Left renal cortex interstitium (tissue), 4 donors: ENCODE measurements around the gene TRAF3. TPM values are rescaled to one million over a fixed set of nuclear protein-coding genes. Genes with fewer than 3 reads are reported as not detected.
"Not testable (repeated sequence)": the region's sequence is repeated elsewhere in the genome, so short reads cannot be mapped to it uniquely, and the experiment has no call there.

Experiments used
- DNase-seq, 4 donors: peaks; one replicate each; pipeline ENCODE4 v3.0.0-alpha.2; 2013; ENCODE audit warnings: low read depth in 4 of 4, low spot score in 2 of 4, missing footprints in 1 of 4
- polyA plus RNA-seq, 4 donors: library from polyadenylated mRNA; unstranded; fragments of 120-200 nt; gene quantifications; one replicate each; pipeline ENCODE4 v1.2.1, GENCODE V29; 2013; ENCODE audit not compliant: insufficient read length in 4 of 4

TRAF3 gene
- polyA plus RNA-seq, 4 donors = 13.9 to 18.1 (median 16.7) TPM

DNA sequence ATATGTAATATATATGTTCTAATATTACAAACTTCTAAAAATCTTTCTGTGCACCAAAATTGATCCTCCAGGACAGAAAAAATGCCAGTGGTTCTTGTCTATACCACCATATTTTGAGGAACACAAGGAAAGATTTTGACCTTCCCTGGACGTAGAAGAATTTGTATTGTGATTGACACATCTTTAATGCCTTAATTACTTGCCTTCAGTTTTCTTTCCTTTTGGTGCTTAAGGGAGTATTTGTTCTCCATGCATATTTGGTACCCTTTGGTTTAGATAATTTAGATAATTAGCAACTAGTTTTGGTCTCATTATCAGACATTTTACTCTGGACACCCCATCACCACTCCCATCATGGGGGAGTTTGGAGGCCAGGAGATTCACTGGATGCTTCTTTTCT, 27.6 kb downstream of the TRAF3 start:
- no peak for DNase-seq

DNA sequence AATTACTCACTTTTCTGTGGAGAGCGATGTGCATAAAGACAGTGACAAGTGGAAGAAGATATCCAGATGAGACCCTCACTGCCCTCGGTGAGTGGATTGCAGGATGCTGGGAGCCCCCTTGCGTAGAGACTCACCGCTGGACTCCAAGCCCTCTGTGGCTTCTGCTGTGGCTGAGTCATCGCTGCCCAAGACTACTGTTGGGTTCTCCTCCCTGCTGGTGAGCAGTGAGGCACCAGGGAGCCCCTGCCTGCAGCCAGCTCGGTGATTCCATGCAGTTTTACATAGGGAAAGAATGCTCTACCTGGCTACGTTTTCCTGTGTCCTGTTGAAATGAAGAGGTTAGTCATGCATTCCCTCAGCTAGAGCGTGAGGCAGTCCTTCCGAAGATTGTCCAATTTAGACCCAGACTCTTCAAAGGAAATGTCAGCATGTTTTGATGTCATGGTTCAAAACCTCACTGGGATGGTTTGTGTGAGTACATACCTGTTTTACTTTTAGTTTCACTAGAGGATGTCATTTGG, 28.2 kb downstream of the TRAF3 start:
- no peak for DNase-seq

DNA sequence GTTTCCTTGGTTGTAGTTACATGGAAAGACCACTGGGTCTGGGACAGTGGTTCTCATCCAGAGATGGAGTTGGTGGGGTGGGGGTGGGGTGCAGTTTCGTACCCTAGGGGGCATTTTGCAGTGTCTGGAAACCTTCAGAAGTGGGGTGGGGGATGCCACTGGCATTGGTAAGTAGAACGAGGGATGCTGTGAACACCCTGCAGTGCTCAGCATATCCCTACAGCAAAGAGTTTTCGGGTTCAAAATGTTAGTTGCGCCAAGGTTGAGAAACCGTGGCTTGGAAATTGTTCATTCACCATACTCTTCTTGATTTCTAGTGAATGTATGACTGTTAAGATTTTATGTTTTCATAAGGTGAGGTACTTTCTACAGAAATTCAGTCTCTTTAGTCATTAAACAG, 28.7 kb downstream of the TRAF3 start:
- no peak for DNase-seq

DNA sequence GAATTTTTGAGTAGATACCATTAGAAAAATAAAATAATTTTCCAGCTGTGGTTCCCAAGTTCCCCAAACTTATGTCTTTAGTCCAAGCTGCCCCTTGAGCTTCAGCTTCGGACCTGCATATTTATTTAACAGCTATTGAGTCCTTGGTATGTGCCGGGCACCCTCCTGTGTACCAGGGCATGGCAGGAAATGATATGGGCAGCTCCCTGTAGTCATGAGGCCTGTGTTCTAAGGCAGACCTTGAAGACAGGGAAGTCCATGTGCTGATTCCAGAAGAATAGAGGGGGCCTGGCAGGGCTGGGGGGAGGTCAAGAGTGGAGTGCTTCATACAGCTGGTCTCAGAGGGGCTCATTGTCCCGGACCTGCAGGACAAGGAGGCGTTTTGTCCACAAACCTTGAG, 29.2 kb downstream of the TRAF3 start:
- DNase-seq = no peak

DNA sequence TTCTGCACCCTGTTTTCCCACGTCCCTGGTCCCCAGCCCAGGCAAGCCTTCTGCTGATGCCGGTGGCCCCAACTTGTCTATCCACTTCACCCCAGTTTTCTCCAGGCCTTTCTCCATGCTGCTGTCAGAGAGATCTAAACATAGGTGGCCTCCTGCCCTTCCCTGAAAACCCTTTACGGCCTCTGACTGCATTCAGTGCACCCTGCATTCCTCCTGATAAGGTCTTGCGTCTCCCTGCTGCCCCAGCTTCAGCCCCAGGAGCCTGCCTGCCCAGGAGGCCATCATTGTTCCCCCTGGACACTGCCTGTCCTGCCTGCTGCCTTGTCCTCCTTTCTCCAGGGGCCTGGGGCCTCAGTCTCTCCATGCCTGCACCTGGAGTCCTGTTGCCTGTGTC, 29.8 kb downstream of the TRAF3 start:
- no peak for DNase-seq

DNA sequence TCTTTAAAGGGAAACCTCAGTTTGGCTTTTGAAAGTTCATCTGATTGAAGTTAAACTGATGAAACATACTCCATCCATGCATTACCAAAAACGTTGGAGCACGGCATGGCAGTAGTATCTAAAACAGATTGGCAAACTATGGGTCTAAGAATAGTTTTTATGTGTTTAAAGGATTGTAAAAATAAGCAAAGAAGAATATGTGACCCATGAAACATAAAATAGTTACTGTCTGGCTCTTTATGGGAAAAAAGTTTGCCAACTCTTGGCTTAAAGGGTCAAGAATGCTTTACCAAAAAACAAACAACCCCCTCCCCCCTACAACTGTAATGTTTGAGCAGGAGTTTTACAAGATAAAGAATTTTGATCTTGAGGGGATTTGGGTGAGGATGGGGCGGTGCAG, 32.6 kb downstream of the TRAF3 start:
- no peak for DNase-seq

DNA sequence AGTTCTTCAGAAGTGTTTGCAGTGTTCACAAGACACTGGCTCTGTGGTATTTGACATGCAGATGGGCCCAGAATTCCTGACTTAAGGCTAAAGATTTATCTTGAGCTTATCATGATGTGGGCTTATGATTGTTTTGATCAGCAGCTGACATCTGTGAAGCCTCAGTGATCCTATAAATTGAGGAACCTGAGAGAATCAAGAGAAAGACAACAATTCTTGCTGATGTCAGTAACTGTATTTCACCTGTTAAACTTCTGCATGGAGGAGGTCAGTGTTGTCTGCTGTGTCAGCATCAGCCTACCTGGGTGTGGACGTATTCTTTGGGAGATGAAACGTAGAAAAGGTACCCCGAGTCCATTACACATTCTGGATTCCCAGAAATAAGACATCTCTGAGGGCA, 33.3 kb downstream of the TRAF3 start:
- no peak for DNase-seq

DNA sequence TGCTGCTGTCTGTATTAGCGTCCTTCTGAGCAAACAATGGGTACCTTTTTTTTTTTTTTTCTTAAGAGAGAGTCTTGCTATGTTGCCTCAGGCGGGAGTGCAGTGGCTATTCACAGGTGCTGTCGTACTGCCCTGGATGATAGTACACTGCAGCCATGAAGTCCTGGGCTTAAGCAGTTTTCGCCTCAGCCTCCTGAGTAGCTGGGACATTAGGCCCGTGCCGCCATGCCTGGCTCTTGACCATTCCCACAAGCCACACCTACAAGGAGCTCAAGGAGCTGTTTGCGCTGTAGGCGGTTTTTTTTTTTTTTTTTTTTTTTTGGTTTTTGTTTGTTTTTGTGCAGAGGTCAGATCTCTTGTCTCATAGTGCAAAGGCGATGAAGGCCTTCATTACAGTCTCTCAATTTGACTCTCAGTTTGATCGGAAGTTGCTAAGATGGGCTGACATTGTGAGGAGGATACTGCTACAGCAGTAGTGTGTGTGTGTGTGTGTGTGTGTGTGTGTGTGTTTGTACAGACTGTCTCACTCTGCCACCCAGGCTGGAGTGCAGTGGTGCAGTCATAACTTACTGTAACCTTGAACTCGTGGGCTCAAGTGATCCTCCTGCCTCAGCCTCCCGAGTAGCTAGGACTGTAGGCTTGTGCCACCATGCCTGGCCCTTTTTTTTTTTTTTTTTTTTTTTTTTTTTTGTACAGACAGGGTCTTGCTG, 34.2 kb downstream of the TRAF3 start:
- DNase-seq = no peak

DNA sequence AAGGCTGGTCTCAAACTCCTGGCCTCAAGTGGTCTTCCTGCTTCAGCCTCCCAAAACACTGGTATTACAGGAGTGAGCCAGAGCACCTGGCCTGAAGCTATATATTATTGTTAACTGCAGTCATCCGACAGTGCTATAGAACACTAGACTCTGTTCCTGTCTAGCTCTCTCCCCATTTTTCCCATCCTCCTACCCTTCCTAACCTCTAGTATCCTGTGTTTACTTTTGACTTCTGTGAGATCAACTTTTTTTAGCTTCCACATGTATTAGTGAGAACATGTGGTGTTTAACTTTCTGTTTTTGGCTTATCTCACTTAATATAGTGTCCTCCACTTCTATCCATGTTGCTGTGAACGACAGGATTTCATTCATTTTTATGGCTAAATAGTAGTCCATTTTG, 34.7 kb downstream of the TRAF3 start:
- DNase-seq = no peak

DNA sequence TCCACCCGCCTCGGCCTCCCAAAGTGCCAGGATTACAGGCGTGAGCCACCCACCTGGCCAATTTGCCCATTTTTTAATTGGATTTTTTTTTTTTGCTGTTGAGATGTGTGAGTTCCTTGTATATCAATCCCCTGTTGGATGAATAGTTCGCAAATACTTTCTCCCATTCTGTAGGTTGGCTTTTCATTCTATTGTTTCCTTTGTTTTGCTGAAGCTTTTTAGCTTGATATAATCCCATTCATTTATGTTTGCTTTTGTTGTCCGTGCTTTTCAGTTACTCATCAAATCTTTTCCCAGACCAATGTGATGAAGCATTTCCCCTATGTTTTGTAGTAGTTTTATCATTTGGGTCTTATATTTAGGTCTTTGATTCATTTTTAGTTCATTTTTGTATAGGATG, 36.4 kb downstream of the TRAF3 start:
- no peak for DNase-seq

DNA sequence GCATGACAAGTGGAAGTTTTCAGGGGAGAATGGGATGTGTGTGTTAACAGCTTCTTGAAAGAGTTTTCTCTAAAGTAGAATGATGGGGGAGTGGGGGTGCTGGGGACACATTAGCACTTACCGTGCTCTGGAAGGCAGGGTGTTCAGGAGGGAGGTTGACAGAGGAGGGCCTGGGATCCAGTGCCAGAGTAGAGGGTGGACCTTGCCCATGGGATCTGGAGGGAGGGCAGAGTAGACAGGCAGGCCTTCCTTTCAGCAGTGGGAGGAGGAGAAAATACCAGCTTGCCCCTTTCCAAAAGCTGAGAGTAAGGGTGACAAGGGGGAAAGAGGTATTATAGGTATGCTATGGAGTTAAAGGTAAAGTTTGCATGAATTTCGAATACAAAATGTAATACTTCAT, 40.1 kb downstream of the TRAF3 start:
- DNase-seq = no peak

DNA sequence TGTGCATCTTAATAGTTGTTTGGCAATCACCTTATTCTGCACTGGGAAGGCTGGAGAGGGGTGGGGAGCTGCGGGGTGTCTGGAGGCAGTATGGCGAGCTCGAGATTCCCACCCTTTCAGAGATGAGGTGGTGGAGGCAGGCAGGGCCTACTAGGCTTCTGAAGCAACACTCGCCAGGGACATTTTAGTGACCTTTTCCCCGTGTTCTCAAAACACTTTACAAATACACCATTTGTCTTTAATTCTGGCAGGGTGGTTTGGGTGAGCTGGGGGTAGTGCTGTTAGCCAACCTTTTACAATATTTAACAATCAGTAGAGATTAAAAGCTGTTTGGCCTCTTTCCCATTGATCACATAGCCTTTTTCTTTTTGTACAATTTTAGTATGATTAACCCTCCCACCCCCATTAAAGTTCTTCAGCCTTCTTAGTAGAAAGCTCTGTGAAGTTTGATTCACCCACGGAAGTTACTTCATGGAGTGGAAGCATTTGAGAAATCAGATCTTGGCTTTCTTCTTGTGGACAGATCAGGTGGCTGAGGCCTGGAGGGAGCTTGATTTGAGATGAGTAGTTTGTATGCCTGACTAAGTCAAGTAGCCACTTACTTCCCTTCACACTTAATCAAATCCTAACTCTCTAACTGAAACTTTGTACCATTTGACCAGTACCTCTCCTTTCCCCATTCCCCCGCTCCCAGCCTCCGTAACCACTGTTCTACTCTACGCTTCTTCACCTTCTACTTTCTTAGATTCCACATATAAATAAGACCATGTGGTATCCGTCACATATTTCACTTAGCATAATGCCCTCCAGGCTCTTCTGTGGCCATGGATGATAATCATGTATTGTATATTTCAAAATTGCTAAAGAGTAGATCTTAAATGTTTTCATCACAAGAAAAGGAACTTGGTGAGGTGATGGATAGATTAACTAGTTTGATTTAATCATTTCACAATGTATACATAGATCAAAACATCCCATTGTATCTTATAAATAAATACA, 41.0 kb downstream of the TRAF3 start:
- no peak for DNase-seq

DNA sequence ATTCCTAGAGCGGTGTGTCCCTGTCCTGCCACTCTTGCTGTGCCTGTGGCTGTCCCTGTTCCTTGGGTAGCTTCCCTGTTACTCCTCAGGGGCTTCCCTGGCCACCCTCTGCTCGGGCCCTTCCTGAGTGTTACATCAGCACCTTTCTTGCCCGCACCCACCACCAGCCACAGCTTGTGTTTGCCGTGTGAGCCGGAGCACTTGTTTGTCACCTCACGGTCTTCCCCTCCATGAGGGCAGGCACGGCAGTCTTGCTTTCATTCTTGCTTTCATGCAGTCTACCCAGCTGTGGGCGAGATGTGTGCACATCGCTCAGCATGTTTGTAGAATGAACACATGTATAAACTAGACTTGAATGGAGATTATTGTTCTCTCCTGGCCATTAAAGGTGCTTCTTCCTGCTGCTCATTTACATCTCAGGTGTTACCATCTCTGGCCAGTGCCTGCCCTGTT, 42.0 kb downstream of the TRAF3 start:
- DNase-seq = no peak

DNA sequence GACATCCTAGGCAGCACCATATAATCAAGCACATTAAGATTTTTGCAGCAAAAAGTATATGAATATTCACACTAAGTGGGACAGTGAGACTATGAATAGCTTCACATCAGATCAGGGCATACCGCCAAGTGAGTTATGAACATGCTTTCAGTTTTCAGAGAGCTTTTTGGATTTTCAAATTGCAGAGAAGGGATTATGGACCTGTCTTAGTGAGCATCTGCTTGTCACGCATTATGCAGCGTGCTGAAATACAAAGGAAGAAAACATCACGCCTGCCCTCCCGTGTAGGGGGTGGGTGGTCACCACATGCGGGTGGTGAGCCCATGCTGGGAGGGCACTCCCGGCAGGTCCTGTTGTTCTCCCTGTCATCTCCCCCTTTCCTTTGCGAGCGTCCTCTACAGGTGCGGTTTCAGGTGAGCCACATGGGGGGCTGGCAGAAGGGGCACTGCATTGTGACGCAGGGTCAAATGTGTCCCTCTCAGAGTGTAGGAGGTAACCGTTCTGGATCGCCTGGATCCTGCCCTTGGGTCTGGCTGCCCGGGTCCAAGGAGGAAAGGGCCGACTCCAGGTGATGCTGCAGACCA, 42.6 kb downstream of the TRAF3 start:
- DNase-seq = no peak

DNA sequence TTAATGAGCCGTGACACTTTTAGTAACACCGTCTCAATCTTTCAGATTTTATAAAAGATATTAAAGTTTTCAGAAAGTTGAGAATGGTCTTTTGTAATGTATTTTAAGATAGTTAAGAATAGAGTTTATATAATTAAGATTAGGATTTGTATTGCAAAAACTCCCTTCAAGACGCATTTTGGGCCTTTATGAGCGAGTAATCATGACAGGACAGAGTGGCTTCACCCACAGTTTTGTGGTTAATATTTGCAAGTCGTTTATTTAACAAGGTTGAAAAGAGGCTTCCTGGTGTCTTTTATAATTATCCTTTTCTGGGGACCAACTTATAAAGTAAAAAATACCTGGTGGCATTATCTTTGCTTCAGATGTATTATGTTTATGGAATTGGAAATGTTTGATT, 44.0 kb downstream of the TRAF3 start:
- no peak for DNase-seq

DNA sequence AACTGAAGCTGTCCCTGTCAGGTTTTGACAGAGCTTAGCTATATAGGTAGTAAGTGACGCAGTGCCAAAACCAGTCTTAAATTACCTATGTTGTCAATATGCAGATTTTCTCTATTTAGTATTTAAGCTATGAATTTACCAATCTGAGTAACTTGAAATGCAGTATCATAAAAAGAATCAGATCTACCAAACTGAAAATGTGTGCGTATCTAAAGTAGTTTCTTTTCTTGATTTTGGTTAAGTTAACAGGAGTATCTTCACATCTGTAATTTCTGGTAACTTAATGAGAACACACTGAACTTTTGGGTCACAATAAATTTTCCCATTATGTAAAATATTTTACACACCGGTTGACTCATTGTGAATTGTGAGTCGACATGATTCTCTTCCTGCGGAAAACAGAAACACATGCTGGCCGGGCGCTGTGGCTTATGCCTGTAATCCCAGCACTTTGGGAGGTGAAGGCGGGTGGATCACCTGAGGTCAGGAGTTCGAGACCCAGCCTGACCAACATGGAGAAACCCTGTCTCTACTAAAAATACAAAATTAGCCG, 45.1 kb downstream of the TRAF3 start:
- DNase-seq = no peak

DNA sequence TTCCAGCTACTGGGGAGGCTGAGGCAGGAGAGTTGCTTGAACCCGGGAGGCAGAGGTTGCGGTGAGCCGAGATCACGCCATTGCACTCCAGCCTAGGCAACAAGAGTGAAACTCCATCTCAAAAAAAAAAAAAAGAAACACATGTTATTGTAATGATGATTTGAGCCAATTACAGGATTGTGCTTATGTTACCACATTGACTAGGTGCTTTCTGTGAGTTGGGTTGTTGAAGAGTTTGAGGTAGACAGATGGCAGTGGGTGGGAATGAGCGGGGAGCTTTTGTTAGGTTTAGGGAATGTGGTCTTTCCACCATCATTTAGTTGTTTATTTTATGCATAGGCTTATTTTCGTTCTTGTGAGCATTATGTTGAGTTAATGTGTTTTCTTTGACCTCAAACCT, 45.6 kb downstream of the TRAF3 start:
- DNase-seq = not testable (repeated sequence)

DNA sequence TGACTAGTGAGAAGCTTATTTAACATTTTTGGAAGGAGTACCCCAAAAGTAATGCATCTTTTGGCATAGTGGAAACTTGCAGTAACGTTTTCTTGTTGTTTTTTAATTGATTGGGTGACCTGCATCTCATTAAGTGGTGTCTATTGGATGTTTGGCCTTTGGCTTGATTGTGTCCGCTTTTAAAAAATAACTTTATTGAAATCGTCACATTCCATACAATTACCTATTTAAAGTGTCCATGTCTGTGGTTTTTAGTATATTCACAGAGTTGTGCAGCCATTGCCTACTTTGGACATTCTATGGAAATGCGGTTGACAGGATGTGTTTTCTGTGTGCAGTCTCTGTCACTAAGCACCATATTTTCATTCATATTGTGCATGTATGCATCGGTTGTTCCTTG, 46.3 kb downstream of the TRAF3 start:
- no peak for DNase-seq

DNA sequence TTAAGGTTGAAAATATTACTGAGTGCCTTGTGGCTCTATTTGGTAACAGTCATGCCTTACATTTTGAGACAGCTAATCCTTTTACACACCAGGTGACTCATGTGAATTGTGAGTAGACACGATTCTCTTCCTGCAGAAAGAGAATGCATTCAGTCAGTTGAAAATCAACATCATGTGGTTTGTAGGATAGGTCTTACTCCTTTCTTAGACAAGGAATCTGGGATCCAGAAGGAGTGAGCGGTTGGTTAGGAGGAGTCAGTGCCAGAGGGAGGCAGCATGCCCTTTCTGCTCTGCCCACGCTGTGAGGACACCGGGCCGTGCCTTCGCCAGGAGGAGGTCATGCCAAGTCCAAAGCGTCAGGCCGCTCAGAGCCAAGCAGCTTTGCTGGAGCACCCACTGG, 47.6 kb downstream of the TRAF3 start:
- DNase-seq = no peak

DNA sequence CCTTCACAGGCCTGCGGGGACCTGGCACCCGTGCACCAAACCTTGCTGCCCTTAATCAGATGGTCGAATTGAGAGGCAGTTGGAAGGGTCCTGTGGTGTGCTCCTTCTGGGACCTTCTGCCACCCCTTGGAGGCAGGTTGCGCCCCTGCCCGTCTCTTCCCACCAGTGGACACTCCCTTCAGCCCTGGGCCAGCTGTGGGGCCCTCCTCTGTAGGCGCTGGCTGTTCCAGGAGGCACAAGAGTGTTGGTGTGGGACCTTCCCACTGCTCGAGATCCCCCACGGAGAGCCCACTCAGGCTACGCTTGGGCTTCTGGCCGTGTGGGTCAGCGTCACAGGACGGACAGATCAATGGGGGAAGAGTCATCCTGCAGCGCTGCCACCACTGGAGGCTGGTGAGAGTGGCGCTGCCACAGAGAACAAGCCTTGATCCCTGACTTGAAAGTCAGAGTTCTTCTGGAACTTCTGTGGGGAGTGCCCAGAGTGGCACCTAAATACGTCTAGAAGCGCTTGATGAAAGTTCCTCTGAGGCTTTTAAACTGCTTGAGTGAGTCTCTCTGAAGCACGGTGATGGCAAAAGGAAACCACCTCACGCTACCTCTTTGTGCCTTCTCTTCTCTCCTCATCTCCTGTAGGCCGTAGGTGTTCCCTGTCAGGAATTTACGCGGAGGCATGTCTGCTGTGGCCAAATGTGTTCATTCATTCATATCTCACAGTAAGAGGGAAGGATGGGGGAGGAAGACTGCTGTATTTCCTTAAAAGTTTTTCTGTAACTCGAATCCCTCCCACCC, 48.3 kb downstream of the TRAF3 start:
- no peak for DNase-seq
